NCI-H82 treated with DMSO at 0.1 percent for 48 hours (cell line): Measurements from ENCODE around the gene SPHKAP.
"Not testable (repeated sequence)": the region's sequence is repeated elsewhere in the genome, so short reads cannot be mapped to it uniquely, and the experiment has no call there.

Source experiments
- DNase-seq: peaks from one replicate; lab custom pipeline; 2025; ENCODE audit not compliant: unreplicated experiment; lab: John Stamatoyannopoulos, UW

SPHKAP gene

DNA sequence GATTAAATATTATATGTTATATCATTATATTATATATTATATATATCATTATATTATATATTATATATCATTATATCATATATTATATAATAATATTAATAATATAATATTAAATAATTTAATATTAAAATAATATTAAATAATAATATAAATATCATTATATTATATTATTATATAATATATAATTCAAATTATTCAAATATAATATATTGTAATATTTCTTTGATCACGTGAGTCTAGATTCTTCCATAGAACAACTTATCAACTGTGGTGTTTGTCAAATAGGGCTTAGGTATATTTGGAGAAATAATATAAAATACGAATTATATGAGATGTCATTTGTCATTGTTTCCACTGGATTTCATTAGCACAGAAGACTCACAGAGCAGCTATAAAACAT lies 77.3 kb downstream of the SPHKAP start:
- no peak for DNase-seq

DNA sequence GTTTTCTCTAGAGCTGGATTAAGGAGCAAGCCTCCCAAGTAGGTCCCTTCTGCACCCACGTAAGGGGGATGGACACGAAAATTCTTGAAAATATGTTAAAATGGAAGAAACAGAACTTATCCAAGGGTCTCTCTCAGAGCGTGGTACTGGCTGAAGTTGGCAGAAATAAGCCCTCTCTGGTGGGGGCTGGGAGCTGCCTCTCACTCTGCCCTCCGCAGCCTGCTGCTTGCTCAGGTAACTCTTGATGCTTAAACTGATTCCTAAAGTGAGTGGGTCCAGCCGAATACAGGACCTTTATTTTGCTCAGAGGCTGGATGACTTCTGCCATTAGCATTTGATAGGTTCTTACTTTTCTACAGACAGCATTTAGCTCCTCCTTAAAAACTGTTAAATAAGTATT lies 78.1 kb downstream of the SPHKAP start:
- no peak for DNase-seq

DNA sequence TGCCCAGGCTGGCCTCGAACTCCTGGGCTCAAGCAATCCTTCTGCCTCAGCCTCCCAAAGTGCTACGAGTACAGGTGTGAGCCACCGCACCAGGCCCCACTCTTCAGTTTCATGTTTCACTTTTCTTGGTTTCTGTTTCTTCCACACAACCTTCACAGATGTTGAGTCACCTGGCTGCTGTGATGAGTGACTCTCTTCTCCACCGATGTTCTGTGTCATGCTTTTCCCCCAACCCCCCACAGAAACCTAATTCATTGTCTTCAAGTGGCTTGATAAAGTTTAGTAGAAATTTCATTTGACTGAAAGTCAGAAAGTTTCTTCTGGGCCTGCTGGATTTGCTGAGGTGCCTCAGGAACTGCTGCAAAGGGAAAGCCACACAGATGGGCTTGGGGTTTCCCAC lies 78.5 kb downstream of the SPHKAP start:
- DNase-seq = no peak

DNA sequence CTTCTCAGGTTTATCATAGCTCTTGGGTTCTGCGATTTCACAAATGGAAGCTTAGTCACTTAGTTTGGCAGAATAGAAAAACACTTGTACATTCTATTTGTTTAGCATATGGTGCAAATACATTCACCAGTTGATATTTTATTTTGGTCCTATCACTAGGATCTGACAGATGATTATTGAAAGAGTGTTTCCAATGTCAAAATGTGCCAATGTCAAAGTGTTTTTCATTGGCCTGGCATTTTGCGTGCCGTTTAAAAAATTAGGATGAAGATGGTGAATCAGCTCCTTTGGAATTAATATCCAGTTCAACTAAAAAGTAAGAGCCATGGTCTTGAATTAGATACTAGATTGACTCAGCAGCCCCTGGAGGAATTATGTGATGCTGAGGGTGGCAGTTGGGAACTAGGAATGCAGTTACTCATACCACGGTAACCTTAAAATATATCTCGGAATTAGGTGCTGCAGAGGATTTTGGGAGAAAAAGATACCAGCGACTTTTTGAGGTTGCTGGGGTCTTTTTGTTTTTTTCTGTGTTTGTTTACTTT lies 87.0 kb downstream of the SPHKAP start:
- DNase-seq = no peak

DNA sequence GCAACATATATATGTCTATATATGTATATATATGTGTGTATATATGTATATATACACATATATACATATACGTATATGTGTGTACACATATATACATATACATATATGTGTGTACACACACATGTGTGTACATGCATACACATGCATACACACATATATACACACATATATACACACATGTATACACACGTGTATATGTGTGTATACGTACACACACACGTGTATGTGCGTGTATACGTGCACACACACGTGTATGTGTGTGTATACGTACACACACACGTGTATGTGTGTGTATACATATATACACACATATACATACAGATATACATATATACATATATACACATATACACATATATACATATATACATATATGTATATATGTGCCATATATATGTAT lies 89.4 kb downstream of the SPHKAP start:
- no peak for DNase-seq

DNA sequence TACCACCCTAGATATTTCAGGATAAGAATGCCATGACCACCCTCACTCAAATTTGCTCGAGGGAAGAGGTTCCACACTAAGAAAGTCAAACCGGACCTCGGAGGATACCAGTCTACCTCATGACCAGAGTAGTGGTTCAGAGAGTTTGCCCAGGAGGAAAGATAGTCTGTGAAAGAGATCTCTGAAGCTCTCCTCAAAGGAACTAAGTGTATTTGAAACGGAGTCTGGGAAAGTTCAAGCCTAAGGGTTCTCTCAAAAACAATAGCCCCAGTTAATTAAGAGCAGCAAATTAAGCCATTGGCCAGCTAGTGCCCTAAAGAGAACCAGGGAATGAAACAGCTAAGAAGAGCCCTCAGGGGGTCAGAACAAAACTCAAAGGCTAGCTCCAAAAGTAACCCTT lies 94.9 kb downstream of the SPHKAP start:
- DNase-seq = no peak

DNA sequence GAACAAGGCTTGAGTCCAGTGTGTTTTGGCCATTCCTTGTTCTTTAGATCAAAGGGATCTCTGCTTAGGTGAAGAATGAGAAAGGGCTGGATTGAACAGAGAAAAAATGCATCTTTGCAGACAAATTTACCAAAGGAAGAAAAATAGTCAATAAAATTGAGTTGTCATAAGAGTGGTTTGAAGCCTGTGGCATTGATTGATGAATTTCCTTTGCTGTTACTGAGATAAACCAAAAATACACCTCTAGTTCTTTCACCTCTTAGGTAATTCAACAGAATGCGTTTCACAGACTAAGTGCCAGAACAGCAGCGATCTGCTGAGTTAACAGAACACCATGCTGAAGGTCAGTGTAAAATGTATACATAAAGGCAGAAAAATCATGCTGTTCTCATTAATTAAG lies 96.8 kb downstream of the SPHKAP start:
- DNase-seq = no peak

DNA sequence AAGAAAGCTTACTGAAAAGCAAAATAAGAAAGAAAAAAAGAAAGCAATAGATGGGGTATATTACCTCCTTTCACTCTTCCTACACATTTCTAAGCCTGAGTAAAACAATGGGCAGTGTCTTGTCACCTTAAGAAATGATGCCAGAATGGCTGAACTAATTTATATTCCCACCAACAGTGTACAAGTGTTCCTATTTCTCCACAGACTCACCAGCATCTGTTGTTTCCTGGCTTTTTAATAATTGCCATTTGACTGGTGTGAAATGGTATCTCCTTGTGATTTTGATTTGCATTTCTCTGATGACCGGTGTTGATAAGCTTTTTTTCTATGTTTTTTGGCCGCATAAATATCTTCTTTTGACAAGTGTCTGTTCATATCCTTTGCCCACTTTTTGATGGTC lies 98.4 kb downstream of the SPHKAP start:
- DNase-seq = no peak

DNA sequence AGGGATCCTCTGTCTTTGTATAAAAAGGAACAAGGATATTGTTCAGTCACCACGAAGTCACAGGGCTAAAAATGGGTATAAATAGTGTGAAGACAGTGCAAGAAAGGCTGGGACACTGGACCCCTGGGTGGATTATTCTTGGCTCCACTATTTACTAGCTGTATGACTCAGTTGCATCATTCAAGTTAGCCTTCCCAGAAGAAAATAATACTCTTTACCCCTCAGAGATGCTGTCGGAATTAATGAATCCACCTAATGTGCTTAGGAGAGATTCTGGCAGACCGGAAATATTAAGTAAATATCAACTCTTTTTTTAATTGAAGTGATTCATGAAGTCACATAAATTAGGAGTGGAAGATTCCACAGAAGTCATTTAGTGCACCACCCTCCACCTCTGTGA lies 98.9 kb downstream of the SPHKAP start:
- no peak for DNase-seq

DNA sequence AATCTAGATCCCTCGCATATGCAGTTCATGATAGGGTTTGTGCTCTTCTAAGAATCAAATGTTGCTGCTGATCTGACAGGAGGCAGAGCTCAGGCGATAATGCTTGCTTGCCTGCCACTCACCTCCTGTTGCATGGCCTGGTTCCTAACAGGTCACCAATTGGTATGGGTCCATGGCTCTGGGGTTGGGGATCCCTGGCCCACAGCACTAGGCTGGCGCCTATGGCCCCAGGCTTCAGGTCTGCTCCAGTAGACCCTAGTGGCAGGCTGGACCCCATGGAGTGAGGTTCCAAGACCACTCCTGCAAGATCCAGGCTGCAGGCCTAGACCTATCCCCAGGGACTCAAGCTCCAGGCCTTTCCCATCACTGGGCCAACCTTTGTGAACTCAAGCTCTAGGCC lies 102.3 kb downstream of the SPHKAP start:
- no peak for DNase-seq

DNA sequence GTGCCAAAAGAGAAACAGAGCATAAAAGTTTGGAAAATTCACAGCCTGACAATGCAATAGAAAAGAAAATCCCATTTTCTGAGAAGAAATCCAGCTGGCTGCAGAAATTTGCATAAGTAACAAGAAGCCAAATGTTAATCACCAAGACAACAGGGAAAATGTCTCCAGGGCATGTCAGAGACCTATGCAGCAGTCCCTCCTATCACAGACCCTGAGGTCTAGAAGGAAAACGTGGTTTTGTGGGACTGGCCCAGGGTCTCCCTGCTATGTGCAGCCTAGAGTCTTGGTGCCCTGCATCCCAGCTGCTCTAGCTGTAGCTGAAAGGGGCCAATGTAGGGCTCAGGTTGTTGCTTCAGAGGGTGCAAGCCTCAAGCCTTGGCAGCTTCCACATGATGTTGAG lies 104.8 kb downstream of the SPHKAP start:
- not testable (repeated sequence) for DNase-seq

DNA sequence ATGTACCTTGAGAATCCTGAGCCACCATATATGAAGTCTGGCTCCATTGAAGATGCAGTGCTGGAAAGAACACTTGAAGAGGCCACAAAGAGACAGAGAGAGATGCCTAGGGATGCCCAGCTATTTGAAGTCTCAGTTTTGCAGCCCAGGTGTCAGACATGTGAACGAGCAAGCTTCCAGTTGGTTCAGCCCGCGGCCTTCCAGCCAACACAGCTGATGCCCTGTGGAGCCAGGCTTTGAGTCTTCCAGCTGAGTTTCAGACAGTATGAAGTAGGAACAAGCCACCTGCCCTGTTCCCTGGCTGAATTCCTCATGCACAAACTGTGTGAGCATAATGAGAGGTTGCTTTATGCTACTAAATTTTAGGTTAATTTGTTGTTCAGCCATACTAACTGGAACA lies 108.8 kb downstream of the SPHKAP start:
- DNase-seq = no peak

DNA sequence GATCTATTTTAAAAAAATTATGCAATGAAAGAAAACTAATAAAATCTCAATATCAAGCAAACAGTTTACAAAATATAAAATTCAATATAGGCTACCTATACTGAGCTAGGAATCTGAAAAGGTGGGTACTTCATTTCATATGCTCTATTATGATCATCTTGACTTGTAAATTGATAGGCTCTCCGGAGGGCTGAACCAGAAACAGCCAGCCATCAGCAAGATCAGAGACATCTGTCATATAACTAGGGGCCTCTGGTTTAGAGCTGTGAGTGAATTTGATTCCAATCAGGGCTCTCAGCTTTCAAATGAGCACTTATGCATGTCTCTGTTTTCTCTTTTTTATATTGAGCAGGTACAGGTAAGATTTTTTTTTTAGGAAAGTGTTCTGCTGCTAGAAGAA lies 114.2 kb downstream of the SPHKAP start:
- no peak for DNase-seq

DNA sequence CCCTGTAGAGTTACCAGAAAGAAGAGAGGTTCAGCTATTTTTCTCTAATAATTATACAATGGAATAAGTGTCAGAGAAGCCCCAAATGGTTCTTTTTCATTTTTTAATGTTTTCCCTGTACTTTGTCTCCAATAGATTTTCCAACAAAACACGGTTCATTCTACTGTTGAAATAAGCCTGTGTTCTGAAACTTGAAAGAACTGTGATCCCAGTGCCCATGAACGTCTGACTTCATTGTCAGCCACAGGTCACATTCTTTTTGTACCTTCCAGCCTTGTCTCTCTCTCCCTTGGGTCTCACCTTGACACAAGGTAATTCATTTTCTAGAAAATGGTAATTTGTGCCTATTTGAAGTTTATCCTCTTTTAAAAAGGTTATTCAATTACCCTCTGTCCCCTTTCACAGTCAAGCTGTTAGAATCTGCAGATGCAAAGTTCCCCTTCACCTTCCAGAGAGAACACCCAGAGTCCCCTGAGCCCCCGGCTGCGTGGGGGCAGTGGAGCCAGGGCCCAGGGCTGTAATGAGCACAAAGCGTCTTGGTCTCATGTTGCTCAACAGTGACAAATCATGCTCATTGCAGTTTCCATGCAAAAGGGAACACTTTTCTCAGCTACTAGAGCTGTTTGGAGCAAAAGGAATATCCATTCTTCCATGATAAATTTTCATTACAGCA lies 115.2 kb downstream of the SPHKAP start:
- no peak for DNase-seq

DNA sequence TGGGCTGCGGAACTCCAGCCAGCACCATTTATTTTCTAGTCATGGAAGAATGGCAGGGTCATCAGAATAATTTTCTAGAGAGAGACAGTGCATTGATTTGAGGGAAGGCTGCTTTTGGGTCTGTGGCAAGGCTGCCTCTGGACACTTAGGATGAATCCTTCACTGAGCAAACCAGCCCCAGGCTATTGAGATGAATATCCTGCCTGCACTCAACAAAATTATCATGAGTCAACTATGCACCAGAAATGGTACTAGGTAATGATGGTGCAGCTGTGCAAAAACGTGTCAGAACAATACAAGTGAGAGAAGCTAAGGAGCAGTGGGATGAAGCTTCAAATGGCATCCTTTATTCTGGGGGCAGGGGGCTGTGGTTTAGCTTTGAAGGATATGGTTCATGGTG lies 115.8 kb downstream of the SPHKAP start:
- no peak for DNase-seq

DNA sequence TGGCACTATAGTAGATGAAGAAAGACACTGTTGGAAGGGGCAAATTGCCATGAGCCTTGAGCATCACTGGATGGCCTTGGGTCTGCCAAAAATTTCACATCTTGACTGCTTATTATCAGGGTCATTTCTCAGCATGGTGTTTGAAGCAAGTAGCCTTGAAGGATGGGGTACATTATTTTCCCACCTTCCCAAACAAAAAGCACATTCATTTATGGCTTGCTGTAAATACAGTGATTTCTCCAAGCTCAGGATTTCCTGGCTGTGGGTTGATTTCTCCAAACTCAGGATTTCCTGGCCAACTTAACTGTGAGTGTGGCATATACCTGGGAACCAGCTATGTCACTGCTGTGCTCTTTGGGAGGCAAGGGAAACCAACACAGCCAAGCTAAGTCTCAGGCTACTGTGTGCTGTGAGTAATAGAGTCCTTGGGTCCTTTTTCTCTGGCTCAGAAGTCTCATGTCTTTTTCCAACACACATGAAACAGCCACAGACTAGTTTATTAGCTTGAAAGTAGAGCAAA lies 116.6 kb downstream of the SPHKAP start:
- no peak for DNase-seq

DNA sequence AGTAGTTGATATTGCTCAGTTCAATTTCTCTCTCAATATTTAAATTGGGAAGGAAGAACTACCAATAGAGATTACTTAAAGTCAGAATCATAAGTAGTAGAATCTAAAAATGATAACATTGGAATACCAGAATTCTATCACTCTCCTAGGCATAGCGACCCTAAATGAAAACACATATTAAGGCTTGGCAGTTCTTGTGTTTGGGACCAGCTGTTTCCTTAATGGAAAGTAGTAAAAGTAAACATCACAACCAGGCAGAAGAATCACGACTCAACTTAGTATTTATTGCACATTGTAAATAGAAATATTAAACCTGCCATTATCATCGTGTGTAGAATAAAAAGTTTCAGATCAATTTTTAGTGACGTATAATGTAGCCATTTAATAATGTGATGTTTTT lies 117.5 kb downstream of the SPHKAP start:
- no peak for DNase-seq

DNA sequence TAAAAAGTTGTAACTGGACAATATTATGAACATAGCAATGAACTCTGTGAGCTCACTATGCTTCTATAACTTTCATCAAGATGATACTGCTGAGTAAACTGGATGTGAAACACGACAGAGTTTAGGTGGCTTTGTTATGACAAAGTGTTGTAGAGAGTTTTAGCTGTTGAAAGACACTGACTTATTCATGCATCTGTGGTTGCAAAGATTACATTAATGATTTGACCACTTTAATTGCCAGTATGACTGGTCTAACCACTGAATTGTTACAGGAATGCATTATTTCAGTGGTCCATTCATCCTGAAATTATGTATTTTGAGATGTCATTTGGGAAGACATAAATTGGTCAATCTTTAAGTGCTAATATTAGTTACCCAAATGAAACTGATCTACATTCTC lies 117.9 kb downstream of the SPHKAP start:
- DNase-seq = no peak

DNA sequence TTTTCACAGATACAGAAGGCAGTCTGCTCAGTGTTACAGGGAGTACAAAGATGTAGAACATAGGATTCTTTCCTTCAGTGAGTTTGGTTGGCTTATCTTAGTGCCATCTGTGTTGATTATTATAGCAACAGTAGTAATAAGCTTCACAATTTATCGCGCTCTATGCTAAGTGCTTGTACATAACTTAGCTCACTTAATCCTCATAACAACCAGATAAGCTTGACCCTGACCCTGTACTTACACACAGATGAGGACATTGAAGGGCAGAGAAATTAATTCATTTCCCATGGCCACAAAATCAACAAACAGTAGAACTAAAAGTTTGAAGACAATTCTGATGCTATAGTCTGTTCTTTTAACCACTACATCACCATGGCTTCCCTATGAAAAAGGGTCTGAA lies 121.8 kb downstream of the SPHKAP start:
- DNase-seq = no peak

DNA sequence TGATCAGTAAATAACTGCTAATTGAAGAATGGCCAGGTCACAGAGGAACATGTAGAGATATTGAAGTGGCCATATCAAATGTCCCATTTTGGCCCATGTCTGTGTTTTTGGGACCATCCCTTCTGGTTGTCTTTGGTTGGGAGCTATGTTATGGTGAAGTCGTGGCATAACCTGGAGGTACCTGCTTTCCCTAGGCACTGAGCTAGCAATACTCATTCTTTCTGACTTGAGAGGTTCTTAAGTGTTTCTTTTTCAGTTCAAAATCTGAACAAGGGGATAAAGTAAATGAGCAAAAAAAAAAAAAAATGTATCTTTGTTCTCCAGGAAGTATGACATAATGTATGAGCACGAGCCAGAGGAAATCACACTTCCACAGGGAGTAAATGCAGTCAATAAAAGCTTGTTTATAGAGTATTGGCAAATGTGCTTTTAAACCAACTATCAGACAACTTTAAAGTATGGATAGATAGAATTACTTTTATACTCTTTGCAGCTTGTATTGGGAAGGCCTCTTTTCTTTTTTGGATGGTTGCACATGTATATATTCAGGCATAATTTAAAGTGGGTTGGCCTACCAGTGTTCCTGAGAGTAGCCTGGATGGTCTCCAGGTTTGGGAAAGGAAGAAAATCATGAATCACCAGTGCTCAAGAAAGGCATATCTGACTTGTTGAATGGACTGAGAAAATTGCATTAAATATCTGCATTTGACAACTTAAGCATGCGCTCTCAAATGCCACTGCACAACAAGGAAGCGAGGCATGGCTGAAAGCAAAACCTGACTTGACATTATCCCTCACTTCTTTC lies 125.0 kb downstream of the SPHKAP start:
- DNase-seq = no peak

DNA sequence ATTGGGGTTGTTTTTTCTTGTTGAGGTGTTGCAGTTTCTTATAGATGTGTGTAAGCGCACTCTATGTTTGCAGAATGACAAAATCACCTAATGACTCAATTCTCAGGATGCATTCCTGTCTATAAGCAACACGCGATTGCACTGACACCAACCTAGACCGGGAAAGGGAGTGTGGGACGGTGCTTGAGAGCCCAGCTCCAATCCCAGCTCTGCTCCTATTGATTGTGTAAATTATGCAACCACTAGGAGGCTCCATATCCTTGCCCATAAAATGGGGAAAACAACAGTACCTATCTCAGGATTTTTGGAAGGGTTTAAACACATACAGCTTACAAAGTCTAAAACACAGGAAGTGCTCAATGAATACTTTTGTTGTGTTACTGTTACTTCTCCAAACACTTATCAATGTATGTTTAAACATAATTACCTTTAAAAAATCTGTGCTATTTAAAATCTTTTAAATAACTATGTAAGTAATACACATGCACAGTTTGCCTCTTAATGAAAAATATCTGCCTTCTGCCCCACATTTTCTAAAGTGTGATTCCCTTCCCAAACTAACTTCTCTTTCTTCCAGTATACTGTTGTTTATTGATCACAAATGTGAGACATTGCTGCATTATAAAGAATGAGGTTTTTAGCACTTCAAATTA lies 132.5 kb downstream of the SPHKAP start:
- DNase-seq = peak; percentile 40

DNA sequence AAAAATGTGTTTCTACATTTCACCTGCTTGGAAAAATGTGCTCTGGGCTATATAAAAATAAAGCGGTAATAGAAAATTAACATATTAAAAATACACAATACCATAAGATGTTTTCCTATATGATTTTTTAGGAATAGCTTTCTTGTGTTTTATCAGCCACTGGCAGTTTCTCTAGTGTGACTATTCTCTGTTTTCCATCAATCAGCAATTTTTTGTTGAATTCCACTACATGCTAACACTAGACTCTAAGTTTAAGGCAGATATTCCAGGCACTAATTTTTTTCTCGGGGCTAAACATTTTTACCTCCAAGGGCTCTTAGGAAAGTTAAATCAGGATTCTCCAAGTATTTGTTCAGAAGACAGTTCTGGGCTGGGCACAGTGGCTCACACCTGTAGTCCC lies 140.5 kb downstream of the SPHKAP start:
- no peak for DNase-seq
